H1 (cell line): Measurements from ENCODE around the gene CNN3. TPM values are rescaled to one million over a fixed set of nuclear protein-coding genes. Genes with fewer than 3 reads are reported as not detected.

Experiments used
- CTCF ChIA-PET: fragments of 300-600 bp; sonication (Branson Sonifier 250); formaldehyde crosslinking; loops from one replicate; lab custom pipeline; 2021; ENCODE audit not compliant: partially characterized antibody; lab: Charles Lee
- POLR2A ChIA-PET: fragments of 300-600 bp; sonication (Branson Sonifier 250); formaldehyde crosslinking; loops from one replicate; lab custom pipeline; 2021; ENCODE audit warnings: inconsistent platforms; ENCODE audit not compliant: partially characterized antibody; lab: Charles Lee
- DNase-seq, 2 experiments: peaks; one replicate each; pipeline versions ENCODE4 v3.0.0 to v3.0.0-alpha.2; 2010 to 2022; ENCODE audit warnings: low spot score in 2 of 2, low read depth in 1 of 2, mixed read lengths in 1 of 2
- FAIRE-seq: peaks from 2 replicates; lab custom pipeline; 2011; peaks lifted over from hg19 to GRCh38; lab: Jason Lieb, UNC
- H2AFZ ChIP-seq: 2 replicates; pipeline ENCODE4 v1.8.1; 2012; ENCODE audit warnings: low read length, inconsistent platforms
- H2AK5ac ChIP-seq: 2 replicates; pipeline ENCODE4 v1.6.1; 2013; ENCODE audit warnings: low read depth, low read length
- H2BK120ac ChIP-seq: replicated peaks from 2 replicates; pipeline ENCODE3; 2013; ENCODE audit warnings: low read depth, low read length, inconsistent platforms
- H2BK12ac ChIP-seq: 2 replicates; pipeline ENCODE4 v1.6.1; 2013; ENCODE audit warnings: low read depth, low read length
- H2BK15ac ChIP-seq: 2 replicates; pipeline ENCODE4 v1.6.1; 2013; ENCODE audit warnings: low read length
- H2BK20ac ChIP-seq: 2 replicates; pipeline ENCODE4 v1.6.1; 2013; ENCODE audit warnings: low read length
- H2BK5ac ChIP-seq: 2 replicates; pipeline ENCODE4 v1.6.1; 2013; ENCODE audit warnings: low read depth, low read length
- H3K14ac ChIP-seq: 2 replicates; pipeline ENCODE4 v1.6.1; 2013; ENCODE audit warnings: inconsistent platforms; ENCODE audit not compliant: insufficient read length
- H3K18ac ChIP-seq: 2 replicates; pipeline ENCODE4 v1.6.1; 2013; ENCODE audit warnings: low read length; ENCODE audit errors: extremely low read depth
- H3K23ac ChIP-seq: 2 replicates; pipeline ENCODE4 v1.6.1; 2013; ENCODE audit warnings: inconsistent platforms; ENCODE audit not compliant: insufficient read length
- H3K23me2 ChIP-seq: 2 replicates; pipeline ENCODE4 v1.6.1; 2013; ENCODE audit warnings: low read depth, low read length
- H3K27ac ChIP-seq: 2 replicates; pipeline ENCODE4 v1.6.1; 2011; ENCODE audit warnings: low read depth, low read length, inconsistent platforms
- H3K27me3 ChIP-seq, 4 experiments: replicated peaks in 1 of 4; 1 replicate in 1 of 4; 2 replicates in 3 of 4; pipeline versions ENCODE4 v1.6.1 to v1.8.1; 2011 to 2013; ENCODE audit warnings: low read length in 3 of 4, mild to moderate bottlenecking in 3 of 4, inconsistent platforms in 2 of 4, mixed read lengths in 2 of 4, moderate library complexity in 1 of 4; ENCODE audit not compliant: control insufficient read depth in 3 of 4, insufficient read depth in 3 of 4; ENCODE audit errors: extremely low read depth in 1 of 4
- H3K36me3 ChIP-seq, 4 experiments: 2 replicates each; pipeline versions ENCODE4 v1.6.1 to v1.8.1; 2011 to 2013; ENCODE audit warnings: mild to moderate bottlenecking in 4 of 4, low read length in 3 of 4, moderate library complexity in 2 of 4, control low read depth in 1 of 4, inconsistent platforms in 1 of 4; ENCODE audit not compliant: insufficient read depth in 4 of 4, control insufficient read depth in 2 of 4
- H3K4ac ChIP-seq: replicated peaks from 2 replicates; pipeline ENCODE3; 2013; ENCODE audit warnings: low read length, low read depth, mixed read lengths, inconsistent platforms; ENCODE audit not compliant: insufficient read length
- H3K4me1 ChIP-seq, 4 experiments: replicated peaks in 1 of 4; 1 replicate in 1 of 4; 2 replicates in 3 of 4; pipeline versions ENCODE4 v1.6.1 to v1.8.1; 2011 to 2013; ENCODE audit warnings: low read length in 3 of 4, inconsistent platforms in 2 of 4, mixed read lengths in 1 of 4; ENCODE audit not compliant: insufficient read depth in 4 of 4, control insufficient read depth in 3 of 4
- H3K4me2 ChIP-seq, 2 experiments: 2 replicates each; pipeline versions ENCODE4 v1.6.1 to v1.8.1; 2011 to 2013; ENCODE audit warnings: low read depth in 2 of 2, low read length in 2 of 2, control low read depth in 1 of 2, inconsistent platforms in 1 of 2, mild to moderate bottlenecking in 1 of 2; ENCODE audit not compliant: insufficient read depth in 1 of 2
- H3K4me3 ChIP-seq, 4 experiments: fragments of 200-600, 300-600 bp in 1 of 4; sonication (generic), shearing (Covaris generic), sonication (Bioruptor Twin) in 1 of 4; 2 replicates each; pipeline versions ENCODE4 v1.5.1 to v1.8.1; 2011 to 2016; ENCODE audit warnings: low read length in 4 of 4, low read depth in 3 of 4, control low read depth in 2 of 4, inconsistent platforms in 2 of 4, mild to moderate bottlenecking in 2 of 4, mixed read lengths in 1 of 4, moderate library complexity in 1 of 4; ENCODE audit not compliant: insufficient read depth in 2 of 4; ENCODE audit errors: extremely low read depth in 1 of 4
- H3K56ac ChIP-seq: replicated peaks from 2 replicates; pipeline ENCODE3; 2013; ENCODE audit warnings: low read depth, mild to moderate bottlenecking, mixed read lengths, low read length, inconsistent platforms; ENCODE audit not compliant: insufficient read length
- H3K79me1 ChIP-seq: 2 replicates; pipeline ENCODE4 v1.6.1; 2013; ENCODE audit warnings: low read depth, low read length, control low read depth
- H3K79me2 ChIP-seq, 2 experiments: 2 replicates each; pipeline versions ENCODE4 v1.6.1 to v1.8.1; 2012 to 2013; ENCODE audit warnings: low read length in 2 of 2, mild to moderate bottlenecking in 2 of 2, inconsistent platforms in 1 of 2; ENCODE audit not compliant: insufficient read depth in 2 of 2, control insufficient read depth in 1 of 2
- H3K9ac ChIP-seq, 4 experiments: replicated peaks in 1 of 4; 1 replicate in 1 of 4; 2 replicates in 3 of 4; pipeline versions ENCODE4 v1.6.1 to v1.8.1; 2011 to 2013; ENCODE audit warnings: low read depth in 3 of 4, low read length in 3 of 4, control low read depth in 2 of 4, mild to moderate bottlenecking in 2 of 4, moderate library complexity in 2 of 4, inconsistent platforms in 1 of 4; ENCODE audit errors: extremely low read depth in 1 of 4
- H3K9me3 ChIP-seq, 2 experiments: 2 replicates each; pipeline versions ENCODE4 v1.6.1 to v1.8.1; 2012 to 2013; ENCODE audit warnings: mild to moderate bottlenecking in 2 of 2, moderate library complexity in 2 of 2, control low read depth in 1 of 2, inconsistent platforms in 1 of 2, low read depth in 1 of 2, low read length in 1 of 2, mixed read lengths in 1 of 2; ENCODE audit not compliant: insufficient read depth in 2 of 2
- H4K20me1 ChIP-seq, 2 experiments: replicated peaks in 1 of 2; 2 replicates each; pipeline versions ENCODE3 to v1.8.1; 2011 to 2013; ENCODE audit warnings: inconsistent platforms in 2 of 2, low read length in 2 of 2, mild to moderate bottlenecking in 1 of 2; ENCODE audit not compliant: insufficient read depth in 2 of 2, control insufficient read depth in 1 of 2
- H4K5ac ChIP-seq: 2 replicates; pipeline ENCODE4 v1.6.1; 2013; ENCODE audit warnings: low read length, low read depth, mixed read lengths, inconsistent platforms; ENCODE audit not compliant: insufficient read length
- H4K8ac ChIP-seq: 2 replicates; pipeline ENCODE4 v1.8.0; 2013; ENCODE audit warnings: mild to moderate bottlenecking, moderate library complexity, low read length, inconsistent platforms; ENCODE audit not compliant: insufficient read depth; ENCODE audit errors: extremely low read depth
- H4K91ac ChIP-seq: replicated peaks from 2 replicates; pipeline ENCODE3; 2013; ENCODE audit warnings: low read length, mixed read lengths, inconsistent platforms; ENCODE audit not compliant: insufficient read length
- E2F6 ChIP-seq: IDR thresholded peaks from 2 replicates; pipeline ENCODE4 v1.6.1; 2012; ENCODE audit warnings: inconsistent platforms
- EZH2 ChIP-seq: fragments of 200-600 bp; sonication (generic); IDR thresholded peaks from 2 replicates; pipeline ENCODE4 v1.7.1; 2012; ENCODE audit warnings: low read depth, mild to moderate bottlenecking, moderate library complexity, low read length, inconsistent platforms; ENCODE audit not compliant: severe bottlenecking
- GABPA ChIP-seq: IDR thresholded peaks from 2 replicates; pipeline ENCODE4 v1.6.1; 2011; ENCODE audit warnings: mild to moderate bottlenecking, low read length, moderate library complexity, borderline replicate concordance; ENCODE audit not compliant: insufficient read depth
- GTF2F1 ChIP-seq: IDR thresholded peaks from 2 replicates; pipeline ENCODE4 v1.6.1; 2012; ENCODE audit warnings: low read depth, low read length, improper control_type of control experiment, borderline replicate concordance
- KDM1A ChIP-seq: fragments of 200-600, 300-600 bp; sonication (generic); IDR thresholded peaks from 2 replicates; pipeline ENCODE4 v1.7.1; 2016; ENCODE audit warnings: mild to moderate bottlenecking, low read length, borderline replicate concordance
- MAX ChIP-seq: IDR thresholded peaks from 2 replicates; pipeline ENCODE4 v1.6.1; 2012; ENCODE audit warnings: inconsistent platforms
- POLR2A ChIP-seq, 2 experiments: IDR thresholded peaks; 1 replicate in 1 of 2; 2 replicates in 1 of 2; pipeline ENCODE4 v1.6.1; 2011; ENCODE audit warnings: low read depth in 2 of 2, low read length in 2 of 2, mild to moderate bottlenecking in 2 of 2; ENCODE audit errors: control extremely low read depth in 1 of 2
- RNF2 ChIP-seq: fragments of 200-900, 300-1000 bp; sonication (generic); IDR thresholded peaks from 2 replicates; pipeline ENCODE4 v1.7.1; 2016; ENCODE audit warnings: borderline replicate concordance, low read depth, mild to moderate bottlenecking, antibody characterized with exemption, low read length; ENCODE audit not compliant: poor library complexity, severe bottlenecking; ENCODE audit errors: missing control alignments
- TAF7 ChIP-seq: optimal IDR thresholded peaks from 2 replicates; pipeline ENCODE3; 2011; ENCODE audit warnings: low read depth, mild to moderate bottlenecking, inconsistent platforms, low read length, moderate library complexity, borderline replicate concordance
- WGBS, 2 experiments: shearing (Covaris generic) in 1 of 2; methylation state at CpG; one replicate each; pipeline versions ENCODE4 v1.1.6 to v1.1.7; 2013 to 2015; ENCODE audit warnings: low lambda C conversion rate in 2 of 2, mixed read lengths in 2 of 2, inconsistent platforms in 1 of 2, low coverage in 1 of 2, missing lambda C conversion rate in 1 of 2; ENCODE audit not compliant: insufficient replicate concordance in 2 of 2, insufficient coverage in 1 of 2, insufficient read length in 1 of 2; ENCODE audit errors: extremely low coverage in 1 of 2, missing lambda C conversion rate in 1 of 2; 5-methylcytosine and 5-hydroxymethylcytosine counted together
- polyA plus RNA-seq, 7 experiments: library from polyadenylated mRNA; depleted of rRNA in 3 of 7; stranded (reverse) in 5 of 7; unstranded in 2 of 7; fragments of >200 nt in 5 of 7; fragments of 200-250 nt in 2 of 7; gene quantifications; 1 replicate in 5 of 7; 2 replicates in 1 of 7; 4 replicates in 1 of 7; pipeline versions ENCODE4 v1.2.1 to v1.2.3, GENCODE V29; 2011 to 2013; ENCODE audit warnings: missing spikeins in 2 of 7, mixed read lengths in 2 of 7
- total RNA-seq: library from RNA; stranded (reverse); fragmentation: NEBNext Ultra II Directional; extraction: Animal tissue kit (Norgen Biotek cat#: 25700); gene quantifications from 2 replicates; pipeline ENCODE4 v1.2.1, GENCODE V29; 2021

The CNN3 gene
- total and polyA plus RNA-seq, 2 of the 8 experiments (the other 6 are each of a cell fraction or from before 2014, with no cell fraction given): 134 to 266 TPM

GRCh38 chr1:94925561-94926125, 1.3 kb downstream of the CNN3 start:
- Histone ChIP-seq H2BK15ac (no peak overlapping the region), H4K91ac (peak overlapping the region; percentile 80), H3K79me2 (peaks cover 41 to 80% of the 10 kb centered on the region in 2 experiments), H3K56ac (peak overlapping the region; percentile 80), H2BK120ac (peak overlapping the region; percentile 84), H3K4me2 (peak overlapping the region; percentile 76), H4K5ac (peak overlapping the region; percentile 53), H3K4me1 (peaks cover 4 to 20% (median 14%) of the 10 kb centered on the region in 4 experiments; a peak in 6 of 7 replicates), H3K4ac (peak overlapping the region; percentile 93), H3K14ac (no peak overlapping the region), H3K36me3 (peaks cover 0 to 12% (median 0%) of the 10 kb centered on the region in 4 experiments; a peak in 1 of 8 replicates), H2BK20ac (no peak overlapping the region), H3K18ac (peak overlapping the region; percentile 92), H2BK12ac (peak overlapping the region; percentile 85; the same call in 1 of the 2 replicates), H2AFZ (no peak overlapping the region), H3K9ac (peak overlapping the region; percentile 95 to 97 (median 97)), H4K8ac (peak overlapping the region; percentile 98; the same call in 1 of the 2 replicates), H3K4me3 (peak overlapping the region; percentile 90 to 98 (median 97)), H4K20me1 (peaks cover 26 to 31% of the 10 kb centered on the region in 2 experiments), H3K27ac (peak overlapping the region; percentile 94), H3K9me3 (no peaks in the 10 kb centered on the region), H2BK5ac (peak overlapping the region; percentile 96), H3K23me2 (peaks cover 7% of the 10 kb centered on the region), H2AK5ac (peak overlapping the region; percentile 78; the same call in 1 of the 2 replicates), H3K23ac (no peak overlapping the region), H3K27me3 (no peaks in the 10 kb centered on the region), H3K79me1 (peaks cover 8% of the 10 kb centered on the region)
- CTCF ChIA-PET: interaction anchor here (0.6 to 1.3 kb wide), 3 partner anchors 61 to 80 kb away, joined by 3 read pairs; no protein-coding TSS in a partner anchor
- FAIRE-seq: peak; percentile 45
- POLR2A ChIA-PET: interaction anchor here (0.8 to 4.8 kb wide), 12 partner anchors 9 to 308 kb away, joined by 3 to 29 read pairs (median 4); partner anchors contain the start of gene RWDD3
- WGBS, 2 experiments: 2% methylated on average over 23 of the region's 23 CpGs; no CpG with 5 or more reads in 1 of the 2 experiments
- DNase-seq: peak; percentile 86 to 88
- TF ChIP-seq POLR2A (IDR thresholded peaks at IDR 0.05; ENCODE audit: control extremely low read depth in 1 of 2, low read depth in 2 of 2, low read length in 2 of 2) (peak; percentile 63 to 88), MAX (peak; percentile 54; the same call in 1 of the 2 replicates), KDM1A (no peak; the same call in 1 of the 2 replicates), EZH2 (no peak), E2F6 (peak; percentile 26; the same call in 1 of the 2 replicates), RNF2 (no peak), TAF7 (peak; percentile 72), GTF2F1 (no peak; the same call in 1 of the 2 replicates), GABPA (no peak; the same call in 1 of the 2 replicates)
